Measurements from ENCODE around the gene PLSCR4. TPM values are rescaled to one million over a fixed set of nuclear protein-coding genes. Genes with fewer than 3 reads are reported as not detected.

PLSCR4 gene
- total and polyA plus RNA-seq, 2 of the 4 experiments (the other 2 are of a cell fraction) = 3.8 to 4.4 TPM

DNA sequence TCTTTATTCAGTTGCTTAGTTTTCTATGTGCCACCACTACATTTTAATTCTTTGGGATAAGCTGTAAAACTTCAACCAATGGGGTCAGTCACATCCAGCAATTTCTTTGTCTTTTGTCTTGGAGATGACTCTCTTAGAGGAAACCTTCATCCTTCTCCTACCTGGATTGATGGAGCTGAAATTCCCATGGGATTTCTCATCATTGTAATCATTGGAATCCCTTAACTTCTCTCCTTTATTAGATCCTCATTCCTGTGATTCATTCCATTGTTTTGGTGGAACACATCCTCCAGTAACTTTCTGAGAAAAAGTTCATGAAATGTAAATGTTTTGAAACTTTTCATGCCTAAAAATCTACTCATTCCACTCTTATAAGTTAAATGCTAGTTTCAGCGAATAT, 80.3 kb downstream of the PLSCR4 start:
- Histone ChIP-seq H4K20me1 (ENCODE audit: insufficient read depth, low read length) (no peaks in the 10 kb centered on the region), H3K4me1 (ENCODE audit: control insufficient read depth, insufficient read depth, low read length) (peaks cover 4% of the 10 kb centered on the region), H3K9me1 (ENCODE audit: insufficient read depth, low read length) (no peaks in the 10 kb centered on the region), H3K56ac (ENCODE audit: extremely low read depth, insufficient read depth, low read length) (no peak overlapping the region), H3K4me3 (ENCODE audit: insufficient read depth, low read depth, low read length) (no peak overlapping the region), H3K9me3 (ENCODE audit: control insufficient read depth, insufficient read depth, low read length) (no peaks in the 10 kb centered on the region), H2BK15ac (ENCODE audit: low read depth, low read length) (no peak overlapping the region), H3K9ac (ENCODE audit: low read depth, low read length) (no peak overlapping the region), H2AFZ (replicated peaks; ENCODE audit: low read length, poor library complexity) (no peak overlapping the region), H2BK5ac (ENCODE audit: low read depth, low read length, poor library complexity, severe bottlenecking) (no peak overlapping the region), H4K8ac (ENCODE audit: low read depth in 2 of 2, low read length in 2 of 2) (no peak overlapping the region), H3K36me3 (ENCODE audit: control insufficient read depth, insufficient read depth, low read length) (no peaks in the 10 kb centered on the region), H4K5ac (ENCODE audit: low read depth, low read length) (no peak overlapping the region), H3K27ac (ENCODE audit: insufficient read depth, low read length) (no peak overlapping the region), H3K23ac (ENCODE audit: low read depth, low read length) (no peak overlapping the region), H3K14ac (replicated peaks; ENCODE audit: low read depth, low read length) (no peak overlapping the region), H2AK9ac (replicated peaks; ENCODE audit: low read depth, low read length, poor library complexity) (no peak overlapping the region), H3K27me3 (ENCODE audit: control insufficient read depth, insufficient read depth, low read length) (no peaks in the 10 kb centered on the region), H3K79me1 (ENCODE audit: low read depth in 1 of 2, low read length in 2 of 2) (no peaks in the 10 kb centered on the region), H3K4ac (ENCODE audit: low read depth, low read length) (no peak overlapping the region), H2AK5ac (ENCODE audit: low read depth, low read length) (no peak overlapping the region), H4K91ac (ENCODE audit: insufficient read depth, low read depth, low read length) (no peak overlapping the region), H2BK20ac (ENCODE audit: low read depth, low read length) (no peak overlapping the region), H3K4me2 (ENCODE audit: low read depth, low read length) (no peak overlapping the region), H3K18ac (ENCODE audit: low read depth, low read length) (no peak overlapping the region), H2BK120ac (ENCODE audit: low read depth, low read length) (no peak overlapping the region)
- ATAC-seq (ENCODE audit: low read depth) (no peak), DNase-seq (no peak)
- ChIA-PET CTCF (no interaction called here), POLR2A (ENCODE audit: unreplicated experiment) (no interaction called here)
- WGBS, 2 experiments (ENCODE audit: extremely low coverage in 2 of 2, insufficient read length in 1 of 2) = no CpG with 5 or more reads among the region's 1 CpG
- intact Hi-C loops (cut with micrococcal nuclease) (no loop called here), in situ Hi-C loops (cut with MboI; ENCODE audit: low sequenced_read_pairs) (loop anchor here (10.0 kb wide), 1 partner anchor 396 kb away; no protein-coding TSS in a partner anchor), dilution Hi-C loops (cut with HindIII; ENCODE audit: low sequenced_read_pairs, unreplicated experiment) (no loop called here)
- no TSS peak for BruUV-seq (replicated peaks)
- TF ChIP-seq, protein P1, sequence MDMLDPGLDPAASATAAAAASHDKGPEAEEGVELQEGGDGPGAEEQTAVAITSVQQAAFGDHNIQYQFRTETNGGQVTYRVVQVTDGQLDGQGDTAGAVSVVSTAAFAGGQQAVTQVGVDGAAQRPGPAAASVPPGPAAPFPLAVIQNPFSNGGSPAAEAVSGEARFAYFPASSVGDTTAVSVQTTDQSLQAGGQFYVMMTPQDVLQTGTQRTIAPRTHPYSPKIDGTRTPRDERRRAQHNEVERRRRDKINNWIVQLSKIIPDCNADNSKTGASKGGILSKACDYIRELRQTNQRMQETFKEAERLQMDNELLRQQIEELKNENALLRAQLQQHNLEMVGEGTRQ (IDR thresholded peaks at IDR 0.05; ENCODE audit: low read depth, low read length) = no peak
- TF ChIP-seq CEBPB (IDR thresholded peaks at IDR 0.05; ENCODE audit: low read depth, low read length) = no peak
- no peak for TF ChIP-seq NFE2L2 (IDR thresholded peaks at IDR 0.05; ENCODE audit: low read depth, low read length)
- no peak for TF ChIP-seq CHD1 (IDR thresholded peaks at IDR 0.05; ENCODE audit: low read depth, low read length)
- no peak for TF ChIP-seq POLR2A (IDR thresholded peaks at IDR 0.05; ENCODE audit: low read depth, low read length)
- TF ChIP-seq MAZ (IDR thresholded peaks at IDR 0.05; ENCODE audit: borderline replicate concordance, low read depth, low read length) = no peak
- no peak for TF ChIP-seq RFX5 (IDR thresholded peaks at IDR 0.05; ENCODE audit: low read depth, low read length)
- TF ChIP-seq, protein P2, sequence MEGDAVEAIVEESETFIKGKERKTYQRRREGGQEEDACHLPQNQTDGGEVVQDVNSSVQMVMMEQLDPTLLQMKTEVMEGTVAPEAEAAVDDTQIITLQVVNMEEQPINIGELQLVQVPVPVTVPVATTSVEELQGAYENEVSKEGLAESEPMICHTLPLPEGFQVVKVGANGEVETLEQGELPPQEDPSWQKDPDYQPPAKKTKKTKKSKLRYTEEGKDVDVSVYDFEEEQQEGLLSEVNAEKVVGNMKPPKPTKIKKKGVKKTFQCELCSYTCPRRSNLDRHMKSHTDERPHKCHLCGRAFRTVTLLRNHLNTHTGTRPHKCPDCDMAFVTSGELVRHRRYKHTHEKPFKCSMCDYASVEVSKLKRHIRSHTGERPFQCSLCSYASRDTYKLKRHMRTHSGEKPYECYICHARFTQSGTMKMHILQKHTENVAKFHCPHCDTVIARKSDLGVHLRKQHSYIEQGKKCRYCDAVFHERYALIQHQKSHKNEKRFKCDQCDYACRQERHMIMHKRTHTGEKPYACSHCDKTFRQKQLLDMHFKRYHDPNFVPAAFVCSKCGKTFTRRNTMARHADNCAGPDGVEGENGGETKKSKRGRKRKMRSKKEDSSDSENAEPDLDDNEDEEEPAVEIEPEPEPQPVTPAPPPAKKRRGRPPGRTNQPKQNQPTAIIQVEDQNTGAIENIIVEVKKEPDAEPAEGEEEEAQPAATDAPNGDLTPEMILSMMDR (conservative IDR thresholded peaks at IDR 0.05; ENCODE audit: low read depth, low read length) = no peak
- no peak for TF ChIP-seq RCOR1 (IDR thresholded peaks at IDR 0.05; ENCODE audit: insufficient replicate concordance, low read length)
- TF ChIP-seq FOS (IDR thresholded peaks at IDR 0.05; ENCODE audit: low read depth, low read length) = no peak
- TF ChIP-seq MXI1 (IDR thresholded peaks at IDR 0.05; ENCODE audit: borderline replicate concordance, low read depth, low read length) = no peak
- TF ChIP-seq SMC3 (IDR thresholded peaks at IDR 0.05; ENCODE audit: low read depth, low read length) = no peak
- no peak for TF ChIP-seq RAD21 (IDR thresholded peaks at IDR 0.05; ENCODE audit: low read length)
- no peak for TF ChIP-seq BHLHE40 (IDR thresholded peaks at IDR 0.05; ENCODE audit: low read depth, low read length)
- TF ChIP-seq, protein P3, sequence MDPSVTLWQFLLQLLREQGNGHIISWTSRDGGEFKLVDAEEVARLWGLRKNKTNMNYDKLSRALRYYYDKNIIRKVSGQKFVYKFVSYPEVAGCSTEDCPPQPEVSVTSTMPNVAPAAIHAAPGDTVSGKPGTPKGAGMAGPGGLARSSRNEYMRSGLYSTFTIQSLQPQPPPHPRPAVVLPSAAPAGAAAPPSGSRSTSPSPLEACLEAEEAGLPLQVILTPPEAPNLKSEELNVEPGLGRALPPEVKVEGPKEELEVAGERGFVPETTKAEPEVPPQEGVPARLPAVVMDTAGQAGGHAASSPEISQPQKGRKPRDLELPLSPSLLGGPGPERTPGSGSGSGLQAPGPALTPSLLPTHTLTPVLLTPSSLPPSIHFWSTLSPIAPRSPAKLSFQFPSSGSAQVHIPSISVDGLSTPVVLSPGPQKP (IDR thresholded peaks at IDR 0.05; ENCODE audit: borderline replicate concordance, low read depth, low read length) = no peak
- TF ChIP-seq MAFK (IDR thresholded peaks at IDR 0.05; ENCODE audit: low read depth, low read length) = no peak
